ENCODE results near the gene FAM107B. TPM values are rescaled to one million over a fixed set of nuclear protein-coding genes. Genes with fewer than 3 reads are reported as not detected.

FAM107B gene
- total RNA-seq, 1 experiment from 2014 or later: 24.5 TPM

- H3K9me3 Mint-ChIP-seq: no peaks in the 10 kb centered on the region; a peak in 1 of 5 replicates
- H4K8ac ChIP-seq (replicated peaks; ENCODE audit: insufficient read length, low read depth, low read length): no peak overlapping the region
- H2BK12ac ChIP-seq (ENCODE audit: insufficient read length, low read depth, low read length): no peak overlapping the region
- peaks cover 9 to 15% of the 10 kb centered on the region in 2 experiments for H3K4me1 Mint-ChIP-seq
- H3K27me3 ChIP-seq (ENCODE audit: insufficient read depth, low read length): no peaks in the 10 kb centered on the region
- no peak overlapping the region for H3K14ac ChIP-seq (ENCODE audit: insufficient read depth, low read length)
- no peaks in the 10 kb centered on the region for H3K9me3 ChIP-seq (ENCODE audit: control insufficient read depth, low read depth, low read length)
- H3K56ac ChIP-seq (ENCODE audit: insufficient read length, low read depth, low read length): no peak overlapping the region
- no peaks in the 10 kb centered on the region for H4K20me1 ChIP-seq (ENCODE audit: control insufficient read depth, insufficient read depth, insufficient read length)
- H3K9ac ChIP-seq (ENCODE audit: extremely low read depth, insufficient read length, low read length): no peak overlapping the region
- no peak overlapping the region for H3K4me3 Mint-ChIP-seq
- H3K4me1 ChIP-seq (ENCODE audit: insufficient read depth, low read length): no peaks in the 10 kb centered on the region
- no peak overlapping the region for H3K27ac Mint-ChIP-seq
- H4K5ac ChIP-seq (ENCODE audit: insufficient read length, low read depth, low read length): no peak overlapping the region
- H2AFZ ChIP-seq (ENCODE audit: low read length): no peak overlapping the region
- H3K23me2 ChIP-seq (ENCODE audit: insufficient read length, low read depth, low read length, poor library complexity, severe bottlenecking): no peaks in the 10 kb centered on the region
- no peak overlapping the region for H3K27ac ChIP-seq (ENCODE audit: insufficient read length, low read depth, low read length)
- H2BK5ac ChIP-seq (ENCODE audit: insufficient read length, low read length): no peak overlapping the region
- H3K4me2 ChIP-seq (ENCODE audit: insufficient read depth, insufficient read length, low read length): no peak overlapping the region
- H4K91ac ChIP-seq (ENCODE audit: insufficient read length, low read depth, low read length): no peak overlapping the region
- H3K27me3 Mint-ChIP-seq (ENCODE audit: low read depth): no peaks in the 10 kb centered on the region; the same call in 1 of the 2 replicates
- no peak overlapping the region for H3T11ph ChIP-seq (ENCODE audit: low read length)
- no peak overlapping the region for H2BK15ac ChIP-seq (ENCODE audit: low read depth, low read length)
- no peaks in the 10 kb centered on the region for H3K79me1 ChIP-seq (ENCODE audit: insufficient read depth, low read depth, low read length, poor library complexity, severe bottlenecking)
- no peak overlapping the region for H3K23ac ChIP-seq (ENCODE audit: insufficient read length, low read depth, low read length)
- H3K4ac ChIP-seq (ENCODE audit: low read depth, low read length): no peak overlapping the region
- no peak overlapping the region for H2AK5ac ChIP-seq (ENCODE audit: insufficient read length, low read length)
- no peak overlapping the region for H3K18ac ChIP-seq (ENCODE audit: insufficient read length, low read depth, low read length)
- H2BK20ac ChIP-seq (ENCODE audit: low read depth, low read length, poor library complexity, severe bottlenecking): no peak overlapping the region
- TF ChIP-seq CTCF (conservative IDR thresholded peaks at IDR 0.05): no peak
- peak; percentile 27 for DNase-seq
- H3K36me3 Mint-ChIP-seq (ENCODE audit: insufficient read depth in 1 of 3, low read depth in 3 of 3): no peaks in the 10 kb centered on the region
- H2BK120ac ChIP-seq (ENCODE audit: low read depth, low read length, poor library complexity, severe bottlenecking): no peak overlapping the region
- no peaks in the 10 kb centered on the region for H3K79me2 ChIP-seq (ENCODE audit: insufficient read depth, low read length)
- WGBS (ENCODE audit: extremely low coverage, insufficient read length, low lambda C conversion rate): no CpG with 5 or more reads among the region's 3 CpGs
Observed at GRCh38 chr10:14812271-14812670, 37.6 kb upstream of the FAM107B start.

Data from H9 (cell line).